Measurements from ENCODE around the gene KCNH2. TPM values are rescaled to one million over a fixed set of nuclear protein-coding genes. Genes with fewer than 3 reads are reported as not detected.

Gene KCNH2
- total RNA-seq, 1 donor from 2014 or later: under 0.01 TPM

DNA sequence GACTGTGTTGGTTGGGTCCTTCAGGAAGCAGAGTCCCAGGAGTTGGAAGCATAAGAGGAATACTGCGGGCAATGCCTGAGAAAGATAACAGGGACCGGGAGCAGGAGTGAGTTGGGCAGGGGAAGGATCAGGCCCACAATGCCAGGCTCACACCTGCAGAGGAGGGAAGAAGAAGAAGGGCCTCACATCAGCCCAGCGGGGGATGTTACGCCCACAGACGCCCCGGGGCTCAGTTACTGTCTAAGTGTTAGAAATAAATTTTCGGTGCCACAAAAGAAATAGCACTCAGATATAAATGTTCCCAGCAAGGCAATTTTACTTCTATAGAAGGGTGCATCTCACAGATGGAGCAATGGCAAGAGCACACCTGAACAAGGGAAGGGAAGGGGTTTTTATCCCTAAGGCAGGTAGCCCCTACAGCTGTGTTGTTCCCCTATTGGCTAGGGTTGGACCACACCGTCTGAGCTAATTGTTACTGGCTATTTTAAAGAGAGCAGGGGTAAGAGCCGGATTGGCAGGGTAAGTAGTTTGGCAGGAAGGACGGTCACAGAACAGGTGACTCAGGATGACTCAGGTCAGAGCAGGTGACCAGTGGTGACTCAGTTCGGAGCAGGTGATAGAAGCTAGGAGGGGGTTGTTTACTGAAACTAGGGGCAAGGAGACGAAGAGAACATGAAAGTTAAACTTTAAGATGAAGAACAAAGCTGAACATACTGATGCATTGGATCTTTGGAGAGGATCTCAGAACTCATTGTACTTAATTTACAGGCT, 12.5 kb upstream of the KCNH2 start, which contains the start of gene NOS3:
NOS3 (plus strand) TSS at position 602 of the 771 bp plus-strand sequence. CDS start 2,787 bp downstream, outside the sequence.
- Histone ChIP-seq H3K27me3 (ENCODE audit: control insufficient read depth, insufficient read depth, low read length) (no peaks in the 10 kb centered on the region), H3K36me3 (ENCODE audit: control insufficient read depth, insufficient read depth, low read length) (no peaks in the 10 kb centered on the region), H3K4me3 (ENCODE audit: low read depth, low read length) (no peak within 1 kb of the TSS)
- DNase-seq (ENCODE audit: low read depth) (peak; percentile 55), FAIRE-seq (no peak)
- TF ChIP-seq, protein P1, sequence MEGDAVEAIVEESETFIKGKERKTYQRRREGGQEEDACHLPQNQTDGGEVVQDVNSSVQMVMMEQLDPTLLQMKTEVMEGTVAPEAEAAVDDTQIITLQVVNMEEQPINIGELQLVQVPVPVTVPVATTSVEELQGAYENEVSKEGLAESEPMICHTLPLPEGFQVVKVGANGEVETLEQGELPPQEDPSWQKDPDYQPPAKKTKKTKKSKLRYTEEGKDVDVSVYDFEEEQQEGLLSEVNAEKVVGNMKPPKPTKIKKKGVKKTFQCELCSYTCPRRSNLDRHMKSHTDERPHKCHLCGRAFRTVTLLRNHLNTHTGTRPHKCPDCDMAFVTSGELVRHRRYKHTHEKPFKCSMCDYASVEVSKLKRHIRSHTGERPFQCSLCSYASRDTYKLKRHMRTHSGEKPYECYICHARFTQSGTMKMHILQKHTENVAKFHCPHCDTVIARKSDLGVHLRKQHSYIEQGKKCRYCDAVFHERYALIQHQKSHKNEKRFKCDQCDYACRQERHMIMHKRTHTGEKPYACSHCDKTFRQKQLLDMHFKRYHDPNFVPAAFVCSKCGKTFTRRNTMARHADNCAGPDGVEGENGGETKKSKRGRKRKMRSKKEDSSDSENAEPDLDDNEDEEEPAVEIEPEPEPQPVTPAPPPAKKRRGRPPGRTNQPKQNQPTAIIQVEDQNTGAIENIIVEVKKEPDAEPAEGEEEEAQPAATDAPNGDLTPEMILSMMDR (IDR thresholded peaks at IDR 0.05; ENCODE audit: insufficient read depth, low read length, severe bottlenecking): no peak

DNA sequence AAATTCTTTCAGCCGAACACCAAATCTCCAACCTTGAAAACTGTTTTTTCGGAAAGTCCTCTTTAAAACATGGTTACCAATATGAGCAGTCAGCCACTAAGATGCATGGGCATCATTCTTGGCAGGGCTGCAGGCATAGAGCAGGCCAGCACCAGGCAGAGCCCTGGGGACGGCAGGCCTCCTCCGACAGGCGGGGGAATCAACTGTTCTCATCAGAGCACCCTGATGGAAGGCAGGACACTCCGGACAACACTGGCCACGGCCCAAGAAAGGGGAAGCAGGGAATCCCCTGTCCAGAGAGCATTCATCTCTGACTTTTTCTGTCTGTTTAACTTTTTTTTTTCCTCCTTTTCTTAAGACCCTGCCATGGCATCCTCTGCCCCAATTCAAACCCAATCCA, 11.3 kb upstream of the KCNH2 start:
- no peak overlapping the region for H3K4me3 ChIP-seq (ENCODE audit: low read depth, low read length)
- TF ChIP-seq, protein P1 (IDR thresholded peaks at IDR 0.05; ENCODE audit: insufficient read depth, low read length, severe bottlenecking): no peak
- H3K36me3 ChIP-seq (ENCODE audit: control insufficient read depth, insufficient read depth, low read length): no peaks in the 10 kb centered on the region
- no peak for DNase-seq (ENCODE audit: low read depth)
- no peak for FAIRE-seq
- H3K27me3 ChIP-seq (ENCODE audit: control insufficient read depth, insufficient read depth, low read length): no peaks in the 10 kb centered on the region

DNA sequence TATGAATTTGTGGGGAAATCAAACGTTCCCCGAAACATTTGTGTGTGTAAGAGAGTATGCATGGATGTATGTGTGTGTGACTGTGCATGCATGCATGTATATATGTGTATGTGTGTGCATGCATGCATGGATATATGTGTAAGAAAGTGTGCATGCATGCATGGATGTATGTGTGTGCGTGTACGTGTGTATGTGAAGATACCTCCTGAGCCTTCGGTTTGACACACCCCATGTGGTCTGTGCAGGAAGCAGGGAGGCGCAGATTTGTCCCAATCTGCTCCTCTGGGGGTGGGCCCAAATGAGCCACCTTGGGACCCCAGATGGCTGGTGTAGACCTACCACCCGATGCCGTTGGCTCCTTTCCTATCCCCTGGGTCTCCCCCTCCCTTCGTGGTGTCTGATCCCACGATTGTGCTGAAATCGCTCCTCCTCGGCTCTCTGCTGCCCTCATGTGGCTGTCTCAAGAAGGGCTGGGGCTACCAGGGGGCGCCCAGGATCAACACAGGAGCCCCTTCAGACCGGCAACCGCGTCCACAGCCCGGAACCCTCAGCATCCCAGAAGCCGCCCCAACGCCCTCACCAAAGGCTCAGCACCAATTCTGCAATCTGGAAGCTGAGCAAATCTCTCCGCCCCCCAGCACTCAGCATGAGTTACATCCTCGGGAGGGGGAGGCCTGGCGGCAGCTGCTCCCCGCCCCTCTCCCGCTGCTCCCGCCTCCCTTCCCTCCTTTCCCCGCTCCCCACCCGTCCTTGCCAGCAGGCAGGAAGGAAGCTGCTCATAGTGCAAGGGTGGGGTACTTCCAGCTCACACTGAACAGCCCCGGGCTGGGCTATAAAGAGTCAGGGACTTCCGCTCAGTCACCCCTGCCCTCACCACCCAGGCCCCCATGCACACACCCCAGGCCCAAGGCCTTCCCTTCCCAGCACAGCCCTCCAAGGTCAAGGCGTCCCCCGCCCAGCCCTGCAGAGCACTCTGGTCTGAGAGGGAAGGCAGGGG, 10.4 kb upstream of the KCNH2 start:
- no peaks in the 10 kb centered on the region for H3K36me3 ChIP-seq (ENCODE audit: control insufficient read depth, insufficient read depth, low read length)
- TF ChIP-seq, protein P1 (IDR thresholded peaks at IDR 0.05; ENCODE audit: insufficient read depth, low read length, severe bottlenecking): peak; percentile 65
- H3K27me3 ChIP-seq (ENCODE audit: control insufficient read depth, insufficient read depth, low read length): no peaks in the 10 kb centered on the region
- H3K4me3 ChIP-seq (ENCODE audit: low read depth, low read length): no peak overlapping the region
- no peak for DNase-seq (ENCODE audit: low read depth)
- FAIRE-seq: no peak

DNA sequence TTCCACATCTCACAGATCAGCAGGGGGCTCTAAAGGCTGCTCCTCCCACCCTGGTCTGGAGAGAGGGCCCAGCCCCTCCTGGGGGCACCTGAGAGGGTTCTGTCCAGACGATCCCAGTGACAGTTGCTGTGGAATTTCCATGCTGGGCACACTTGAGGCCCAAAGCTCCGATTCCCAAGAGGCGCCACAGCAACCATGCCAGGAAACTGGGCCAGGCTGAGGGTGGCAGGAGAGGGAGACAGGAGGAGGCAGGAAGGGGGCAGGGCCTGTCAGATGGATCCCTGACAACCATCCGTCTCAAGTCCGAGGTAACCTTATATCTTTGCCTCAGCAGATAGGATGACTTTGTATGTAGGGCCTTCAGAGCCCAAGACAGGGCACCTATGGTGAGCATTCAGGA, 8.4 kb upstream of the KCNH2 start:
- FAIRE-seq (no peak), DNase-seq (ENCODE audit: low read depth) (no peak)
- no peak overlapping the region for H3K4me3 ChIP-seq (ENCODE audit: low read depth, low read length)
- no peaks in the 10 kb centered on the region for H3K36me3 ChIP-seq (ENCODE audit: control insufficient read depth, insufficient read depth, low read length)
- TF ChIP-seq, protein P1 (IDR thresholded peaks at IDR 0.05; ENCODE audit: insufficient read depth, low read length, severe bottlenecking): no peak
- peaks cover 4% of the 10 kb centered on the region for H3K27me3 ChIP-seq (ENCODE audit: control insufficient read depth, insufficient read depth, low read length)

DNA sequence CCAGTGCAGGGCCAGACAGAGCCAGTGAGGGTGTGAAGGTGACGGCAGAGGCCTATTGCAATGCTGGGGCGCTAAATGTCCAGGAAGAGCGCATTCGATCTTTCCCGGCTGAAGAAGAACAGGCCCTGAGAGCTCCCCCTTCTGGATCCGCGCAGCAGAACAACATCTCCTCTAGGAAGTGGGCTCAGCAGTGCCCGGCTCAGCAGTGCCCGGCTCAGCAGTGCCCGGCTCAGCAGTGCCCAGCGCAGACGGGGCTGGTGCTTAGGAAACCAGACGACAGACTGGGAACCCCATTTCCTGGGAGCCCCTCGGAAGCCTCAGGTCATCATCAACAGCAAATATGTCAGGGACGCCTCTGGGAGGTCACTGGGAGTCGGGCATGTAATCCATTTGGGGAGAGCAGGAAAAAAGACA, 8.0 kb upstream of the KCNH2 start:
- peak; percentile 37 for DNase-seq (ENCODE audit: low read depth)
- FAIRE-seq: no peak
- Histone ChIP-seq H3K27me3 (ENCODE audit: control insufficient read depth, insufficient read depth, low read length) (peaks cover 7% of the 10 kb centered on the region), H3K36me3 (ENCODE audit: control insufficient read depth, insufficient read depth, low read length) (no peaks in the 10 kb centered on the region), H3K4me3 (ENCODE audit: low read depth, low read length) (no peak overlapping the region)
- TF ChIP-seq, protein P1 (IDR thresholded peaks at IDR 0.05; ENCODE audit: insufficient read depth, low read length, severe bottlenecking): peak; percentile 93
